Forelimb muscle (tissue), 1 donor: ENCODE measurements around the gene SOBP. TPM values are rescaled to one million over a fixed set of nuclear protein-coding genes. Genes with fewer than 3 reads are reported as not detected.

Source experiments
- DNase-seq: peaks from one replicate; pipeline ENCODE4 v3.0.0-alpha.2; 2013; ENCODE audit warnings: low read depth
- polyA plus RNA-seq: library from polyadenylated mRNA; unstranded; fragments of 120-200 nt; gene quantifications from one replicate; pipeline ENCODE4 v1.2.1, GENCODE V29; 2013; ENCODE audit not compliant: insufficient read length

Gene SOBP
- polyA plus RNA-seq, 1 donor: 16.5 TPM

DNA sequence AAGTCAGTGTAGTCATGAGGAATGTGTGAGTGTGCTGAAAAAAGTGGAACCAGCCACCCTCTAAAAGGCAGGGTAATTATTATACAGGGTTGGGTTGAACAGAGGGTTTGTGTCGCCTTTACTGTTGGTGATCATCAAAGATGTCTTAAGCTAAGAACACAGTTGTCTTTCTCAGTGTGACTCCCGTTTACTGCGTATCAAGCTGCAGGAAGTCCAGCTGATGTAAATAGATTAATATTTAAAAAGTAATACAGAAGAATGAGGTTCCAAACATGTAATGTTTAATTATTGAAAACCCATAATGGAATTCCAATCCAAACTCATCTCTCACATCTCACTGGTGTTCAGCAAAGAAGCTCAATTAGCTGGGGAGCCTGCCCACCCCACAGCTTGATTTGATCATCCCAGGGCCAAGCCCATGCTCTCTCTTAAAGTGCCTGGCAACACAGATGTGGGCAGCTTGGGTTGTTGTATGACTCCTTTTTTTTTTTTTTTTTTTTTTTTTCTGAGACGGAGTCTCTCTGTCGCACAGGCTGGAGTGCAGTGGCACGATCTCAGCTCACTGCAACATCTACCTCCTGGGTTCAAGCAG lies 127.5 kb downstream of the SOBP start:
- no peak for DNase-seq

DNA sequence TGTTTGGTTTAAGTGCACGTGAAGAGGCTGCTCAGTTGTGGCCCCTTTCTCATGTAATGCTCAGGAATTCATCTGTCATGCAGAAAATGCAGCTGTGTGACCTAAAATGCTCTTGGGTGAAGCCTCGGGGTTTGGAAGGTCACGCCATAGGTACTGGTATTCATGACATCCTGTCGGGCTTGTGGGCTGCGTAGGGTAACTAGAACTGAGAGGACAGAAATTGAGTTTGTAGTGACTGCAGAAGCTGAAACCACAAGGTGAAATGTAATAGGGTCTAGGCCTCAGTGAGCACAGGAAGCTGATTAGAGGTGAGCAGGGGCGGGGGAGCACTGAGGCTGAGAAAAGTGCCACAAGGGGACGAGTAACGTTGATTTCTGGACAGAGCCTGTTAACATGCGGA lies 128.8 kb downstream of the SOBP start:
- no peak for DNase-seq

GRCh38 chr6:107620732-107621131 lies 130.8 kb downstream of the SOBP start:
- DNase-seq: no peak

GRCh38 chr6:107621229-107621937 lies 131.5 kb downstream of the SOBP start:
- no peak for DNase-seq

DNA sequence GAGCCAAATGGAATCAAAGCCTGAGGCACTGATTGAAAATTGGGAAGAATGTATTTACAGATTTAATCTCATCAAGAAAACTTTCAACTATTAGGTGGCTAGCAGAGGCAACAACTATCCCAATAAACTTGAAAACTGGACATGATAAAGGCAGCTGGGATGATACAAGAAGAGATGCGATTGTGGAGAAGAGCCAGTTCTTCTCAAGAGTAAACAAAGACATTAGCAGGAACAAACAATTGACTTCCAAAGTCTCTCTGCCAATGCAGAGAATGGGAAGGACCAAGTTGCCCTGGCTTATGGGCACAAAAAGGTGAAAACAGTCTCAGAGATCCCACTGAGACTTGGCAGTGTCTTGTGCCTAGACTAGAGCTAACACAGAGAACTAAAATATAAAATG lies 132.4 kb downstream of the SOBP start:
- no peak for DNase-seq

GRCh38 chr6:107624050-107624449 lies 134.1 kb downstream of the SOBP start:
- no peak for DNase-seq

DNA sequence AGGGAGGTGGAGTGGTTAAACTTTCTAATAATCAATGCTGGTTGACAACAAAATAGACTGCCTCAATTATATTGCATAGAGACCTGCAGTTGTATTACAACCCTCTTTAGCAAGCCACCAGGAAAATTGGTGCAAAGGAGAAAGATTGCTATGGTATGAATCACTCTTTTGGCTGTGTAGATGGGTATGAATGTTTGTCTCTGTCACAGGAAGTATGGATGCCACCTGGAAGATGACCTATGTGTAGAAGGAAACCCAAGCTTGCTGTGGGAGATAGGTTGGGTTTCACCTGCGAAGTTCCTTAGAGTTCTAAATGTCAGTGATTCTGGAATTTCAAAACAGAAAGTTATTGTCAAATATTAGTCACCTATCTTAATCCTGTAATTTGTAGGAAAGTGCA lies 134.6 kb downstream of the SOBP start:
- DNase-seq: no peak

DNA sequence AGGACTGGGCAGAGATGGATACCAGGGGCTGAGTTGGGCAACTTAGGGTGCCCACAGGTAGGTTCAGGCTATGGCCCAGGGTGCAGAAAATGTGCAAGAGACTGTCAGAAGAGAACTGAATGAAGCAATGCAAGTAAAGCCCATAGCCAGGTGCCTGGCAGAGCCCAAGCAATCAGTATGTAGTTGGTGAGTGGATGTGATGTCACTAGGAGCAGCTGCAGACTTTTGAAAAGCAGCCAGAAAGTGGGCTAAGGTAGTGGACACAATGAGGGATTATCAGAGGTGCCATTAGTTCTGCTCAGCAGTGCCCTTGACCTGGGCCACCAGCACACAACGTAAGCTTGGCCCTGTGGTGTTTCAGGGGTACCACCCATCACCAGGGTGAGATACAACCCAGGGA lies 135.3 kb downstream of the SOBP start:
- no peak for DNase-seq

DNA sequence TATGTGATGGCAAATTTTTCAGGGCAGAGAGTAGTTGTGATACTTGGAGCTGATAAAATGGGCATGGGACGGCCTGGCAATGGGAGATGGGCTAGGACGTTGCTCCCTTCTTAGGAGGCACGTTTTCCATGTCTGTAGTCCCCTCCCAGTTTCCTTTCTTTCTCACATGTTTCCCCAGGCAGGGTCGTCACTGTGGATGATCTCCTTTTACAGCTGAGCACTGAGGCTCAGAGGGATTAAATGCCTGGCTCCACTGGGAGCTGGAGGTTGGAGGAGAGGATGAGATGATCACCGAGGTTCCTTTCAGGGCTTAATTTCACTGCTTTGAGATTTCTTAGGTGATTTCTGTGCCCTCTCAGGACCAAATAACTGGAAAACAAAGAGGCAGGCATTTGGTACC lies 136.7 kb downstream of the SOBP start:
- no peak for DNase-seq

GRCh38 chr6:107627969-107628368 lies 138.1 kb downstream of the SOBP start:
- no peak for DNase-seq

DNA sequence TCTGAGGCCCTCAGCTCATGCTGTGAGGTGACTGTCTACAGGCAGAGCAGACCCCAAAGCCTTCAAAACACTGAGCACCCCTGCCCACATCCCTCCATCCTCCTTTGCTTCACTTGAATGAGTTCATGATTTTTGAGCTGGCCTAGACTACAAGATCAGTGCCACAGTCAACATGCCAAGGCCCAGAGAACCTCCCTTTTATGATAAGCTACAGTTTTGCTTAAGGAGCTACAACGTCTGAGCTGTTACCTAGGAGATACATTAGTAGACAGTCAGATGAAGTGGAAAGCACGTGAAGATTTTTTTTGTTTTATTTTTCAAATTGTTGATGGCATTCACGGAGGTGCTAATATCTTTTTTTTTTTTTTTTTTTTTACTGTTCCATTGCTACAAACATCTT lies 139.0 kb downstream of the SOBP start:
- DNase-seq: no peak

DNA sequence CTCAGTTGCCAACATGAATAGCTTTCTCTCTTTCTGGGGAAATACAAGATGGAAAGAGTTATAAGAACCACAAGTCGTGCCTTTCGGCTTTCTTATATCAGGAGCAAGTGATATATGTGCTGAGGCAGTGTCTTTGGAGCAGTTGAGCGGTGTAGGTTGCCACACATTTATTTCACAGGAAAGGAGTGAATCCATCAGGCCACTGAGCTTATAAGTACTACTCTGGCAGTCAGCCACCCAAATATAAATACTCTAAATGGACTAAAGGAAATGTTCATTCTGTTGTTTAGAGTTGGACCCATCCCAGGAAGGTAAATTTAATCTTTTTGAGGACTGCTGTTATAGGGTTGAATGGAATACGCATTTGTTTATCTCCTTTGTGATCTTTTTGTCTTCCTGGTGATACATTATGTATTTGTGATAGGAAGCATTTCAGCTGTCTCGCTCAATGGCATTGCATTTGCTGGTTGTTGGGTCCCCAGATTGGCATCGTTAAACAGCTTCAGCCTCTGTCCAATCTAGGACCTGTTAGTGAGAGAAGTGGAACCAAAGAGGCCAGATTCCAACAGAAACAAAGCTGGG lies 139.7 kb downstream of the SOBP start:
- DNase-seq: no peak

DNA sequence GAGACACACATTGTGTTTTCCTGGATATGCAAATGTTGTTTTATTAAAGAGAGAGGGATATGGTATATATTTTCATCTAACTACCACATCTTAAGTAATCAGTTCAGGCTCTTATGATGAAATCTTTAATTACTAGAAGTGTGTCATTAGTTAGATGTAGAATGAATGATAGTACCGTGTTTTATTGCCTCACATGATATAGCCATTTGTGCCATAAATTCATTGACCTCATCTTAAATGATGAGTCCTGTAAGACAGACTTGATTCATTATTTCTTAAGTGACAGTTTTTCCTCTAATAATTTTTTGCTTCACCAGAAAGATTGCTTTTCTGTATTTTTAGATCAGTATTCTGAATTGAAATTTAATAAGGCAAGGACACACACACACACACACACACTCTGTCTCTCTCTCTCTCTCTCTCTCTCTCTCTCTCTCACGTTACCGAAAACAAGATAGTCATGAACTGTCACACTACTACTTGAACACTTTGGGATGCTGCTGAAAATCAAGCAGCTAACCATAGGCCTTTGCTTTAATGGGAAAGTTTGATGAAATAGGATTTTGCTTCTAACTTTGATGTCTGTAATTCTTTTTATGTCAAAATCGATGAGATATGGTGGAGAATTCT lies 140.5 kb downstream of the SOBP start:
- DNase-seq: no peak

GRCh38 chr6:107632381-107633136 lies 142.6 kb downstream of the SOBP start:
- no peak for DNase-seq

- no peak for DNase-seq
Measured at GRCh38 chr6:107633680-107634323, 143.9 kb downstream of the SOBP start.

DNA sequence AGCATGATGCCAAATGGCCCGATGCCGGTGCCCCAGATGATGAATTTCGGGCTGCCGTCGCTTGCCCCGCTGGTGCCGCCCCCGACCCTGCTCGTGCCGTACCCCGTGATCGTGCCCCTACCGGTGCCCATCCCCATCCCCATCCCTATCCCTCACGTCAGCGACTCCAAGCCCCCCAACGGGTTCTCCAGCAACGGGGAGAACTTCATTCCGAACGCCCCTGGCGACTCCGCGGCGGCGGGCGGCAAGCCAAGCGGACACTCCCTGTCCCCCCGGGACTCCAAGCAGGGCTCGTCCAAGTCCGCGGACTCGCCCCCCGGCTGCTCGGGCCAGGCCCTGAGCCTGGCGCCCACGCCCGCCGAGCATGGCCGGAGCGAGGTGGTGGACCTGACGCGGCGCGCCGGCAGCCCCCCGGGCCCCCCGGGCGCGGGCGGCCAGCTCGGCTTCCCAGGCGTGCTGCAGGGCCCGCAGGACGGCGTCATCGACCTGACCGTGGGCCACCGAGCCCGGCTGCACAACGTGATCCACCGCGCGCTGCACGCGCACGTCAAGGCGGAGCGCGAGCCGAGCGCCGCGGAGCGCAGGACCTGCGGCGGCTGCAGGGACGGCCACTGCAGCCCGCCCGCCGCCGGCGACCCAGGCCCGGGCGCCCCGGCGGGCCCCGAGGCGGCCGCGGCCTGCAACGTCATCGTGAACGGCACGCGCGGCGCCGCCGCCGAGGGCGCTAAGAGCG lies 144.6 kb downstream of the SOBP start:
- no peak for DNase-seq

GRCh38 chr6:107635057-107635515 lies 145.2 kb downstream of the SOBP start:
- no peak for DNase-seq

DNA sequence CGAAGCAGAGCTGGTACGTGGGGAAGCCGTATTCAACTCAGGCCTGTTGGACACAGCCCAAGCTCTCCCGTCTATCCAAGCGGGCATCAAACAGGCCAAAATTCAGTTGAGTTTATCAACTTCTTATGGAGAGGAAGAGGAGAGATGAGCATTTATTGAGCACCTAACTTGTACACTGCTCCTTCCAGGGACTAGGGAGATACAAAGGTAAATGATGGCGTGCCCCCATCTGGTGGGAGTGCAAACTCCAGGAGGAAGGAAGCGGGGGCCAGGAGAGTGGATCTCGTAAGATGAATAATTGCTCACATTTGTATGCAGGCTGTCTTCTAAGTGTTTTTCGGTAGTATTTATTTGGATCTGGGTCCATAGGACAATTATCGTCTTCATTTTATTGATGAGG lies 146.6 kb downstream of the SOBP start:
- no peak for DNase-seq

DNA sequence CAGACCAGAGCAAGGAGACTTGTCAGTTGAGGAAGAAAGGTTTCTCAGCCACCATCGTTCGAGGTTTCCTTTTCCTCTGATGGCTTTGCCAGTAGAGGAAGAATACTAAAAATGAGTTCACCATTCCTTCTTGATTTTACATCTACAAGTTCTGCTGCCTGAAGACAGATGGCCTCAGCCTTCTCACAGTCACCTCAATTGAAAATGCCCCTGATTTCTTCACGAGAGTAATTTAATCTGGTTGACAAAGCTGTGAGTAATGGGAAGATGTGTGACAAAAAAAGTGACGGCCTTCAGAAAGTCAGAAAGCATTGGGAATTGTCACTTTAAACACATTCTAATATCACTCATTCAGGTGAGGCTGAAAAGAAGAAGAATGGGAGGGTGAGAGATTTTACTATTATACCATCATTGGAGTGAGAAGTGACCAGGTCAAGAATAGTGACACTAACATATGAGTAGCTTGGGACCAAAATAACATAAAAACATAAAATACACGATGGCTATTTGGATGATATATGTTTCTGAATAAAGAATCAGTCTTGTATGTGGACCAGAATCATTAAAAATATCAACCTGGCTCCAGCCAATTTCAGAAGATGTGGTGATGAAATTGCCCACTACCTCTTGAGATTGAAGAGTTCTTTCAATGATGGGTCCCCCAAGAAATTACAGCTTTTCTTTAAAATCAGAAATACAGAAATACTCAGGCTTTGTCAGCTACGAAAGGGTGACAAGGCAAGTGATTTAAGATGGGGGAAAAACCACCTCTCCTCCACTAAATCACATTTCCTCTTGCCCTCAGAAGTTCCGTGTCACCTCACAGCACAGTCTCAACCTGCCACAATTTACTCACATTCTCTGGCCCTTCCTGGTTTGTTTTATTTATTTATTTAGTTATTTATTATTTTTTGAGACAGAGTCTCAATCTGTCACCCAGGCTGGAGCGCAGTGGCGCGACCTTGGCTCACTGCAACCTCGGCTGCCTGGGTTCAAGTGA lies 147.7 kb downstream of the SOBP start:
- DNase-seq: no peak

DNA sequence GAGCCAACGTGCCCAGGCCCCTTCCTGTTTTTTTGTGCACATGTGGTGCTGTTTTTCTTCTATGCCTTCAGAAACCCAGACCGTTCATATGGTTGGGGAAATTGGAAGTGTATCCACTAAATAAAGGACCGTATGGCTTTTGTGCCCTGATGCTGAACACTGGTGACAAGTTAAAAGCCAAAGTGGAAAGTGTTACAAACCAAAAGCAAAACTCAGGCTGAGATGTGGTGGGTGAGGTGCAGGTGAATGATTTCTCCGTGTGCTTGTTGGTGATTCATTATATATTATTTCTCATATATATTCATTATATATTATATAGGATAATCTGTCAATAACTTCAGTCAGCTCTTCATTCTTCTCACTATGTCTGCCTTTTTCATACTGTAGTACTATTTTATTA lies 148.6 kb downstream of the SOBP start:
- DNase-seq: no peak
